HG03442 (cell line): ENCODE results near the gene ACVR2A.

Source experiments
- ATAC-seq: cut with Tn5 transposase; IDR thresholded peaks from one replicate; pipeline ENCODE4 v1.9.1; 2021; ENCODE audit warnings: mild to moderate bottlenecking, moderate library complexity; ENCODE audit not compliant: unreplicated experiment

The ACVR2A gene

GRCh38 chr2:147844697-147845410, at the start of gene ACVR2A:
ACVR2A (plus strand) TSS chr2:147845029; CDS start chr2:147845153, 124 bp downstream.
- peak; percentile 29 for ATAC-seq

GRCh38 chr2:147800316-147800715, 44.5 kb upstream of the ACVR2A start:
- no peak for ATAC-seq

GRCh38 chr2:147806846-147807245, 38.0 kb upstream of the ACVR2A start:
- no peak for ATAC-seq

GRCh38 chr2:147808520-147808919, 36.3 kb upstream of the ACVR2A start:
- no peak for ATAC-seq

GRCh38 chr2:147810883-147811765, 33.7 kb upstream of the ACVR2A start:
- no peak for ATAC-seq

GRCh38 chr2:147818741-147819140, 26.1 kb upstream of the ACVR2A start:
- no peak for ATAC-seq

GRCh38 chr2:147824620-147825019, 20.2 kb upstream of the ACVR2A start:
- no peak for ATAC-seq

GRCh38 chr2:147826278-147827087, 18.3 kb upstream of the ACVR2A start:
- ATAC-seq: no peak

GRCh38 chr2:147827088-147827375, 17.8 kb upstream of the ACVR2A start:
- no peak for ATAC-seq

GRCh38 chr2:147829106-147829505, 15.7 kb upstream of the ACVR2A start:
- ATAC-seq: no peak

GRCh38 chr2:147836099-147836498, 8.7 kb upstream of the ACVR2A start:
- ATAC-seq: no peak

- ATAC-seq: no peak
Observed at GRCh38 chr2:147843391-147843863, 1.4 kb upstream of the ACVR2A start.

- peak; percentile 83 for ATAC-seq
Observed at GRCh38 chr2:147843864-147844696, 749 bp upstream of the ACVR2A start.

- peak; percentile 42 for ATAC-seq
Observed at GRCh38 chr2:147845411-147845971, 662 bp downstream of the ACVR2A start.

GRCh38 chr2:147846412-147847081, 1.7 kb downstream of the ACVR2A start:
- ATAC-seq: no peak

- no peak for ATAC-seq
Observed at GRCh38 chr2:147847746-147848391, 3.0 kb downstream of the ACVR2A start.

- ATAC-seq: no peak
Observed at GRCh38 chr2:147850838-147851237, 6.0 kb downstream of the ACVR2A start.

- ATAC-seq: no peak
Observed at GRCh38 chr2:147851244-147851930, 6.6 kb downstream of the ACVR2A start.
